SW480 (cell line): Measurements from ENCODE around the gene ANKRD53.
"Not testable (repeated sequence)": the region's sequence is repeated elsewhere in the genome, so short reads cannot be mapped to it uniquely, and the experiment has no call there.

ENCODE experiments used
- DNase-seq: peaks from one replicate; pipeline ENCODE4 v3.0.0-alpha.2; 2016; ENCODE audit warnings: low spot score

Gene ANKRD53

GRCh38 chr2:71018625-71019024 is 40.2 kb downstream of the ANKRD53 start:
- DNase-seq = no peak

GRCh38 chr2:71019989-71020388 is 41.6 kb downstream of the ANKRD53 start:
- DNase-seq = not testable (repeated sequence)

GRCh38 chr2:71021394-71021793 is 43.0 kb downstream of the ANKRD53 start:
- not testable (repeated sequence) for DNase-seq

- DNase-seq = peak; percentile 16
Observed at GRCh38 chr2:71023553-71024243, 45.3 kb downstream of the ANKRD53 start.
